Measurements from ENCODE around the gene TSFM.
"Not testable (repeated sequence)": the region's sequence is repeated elsewhere in the genome, so short reads cannot be mapped to it uniquely, and the experiment has no call there.

TSFM gene

DNA sequence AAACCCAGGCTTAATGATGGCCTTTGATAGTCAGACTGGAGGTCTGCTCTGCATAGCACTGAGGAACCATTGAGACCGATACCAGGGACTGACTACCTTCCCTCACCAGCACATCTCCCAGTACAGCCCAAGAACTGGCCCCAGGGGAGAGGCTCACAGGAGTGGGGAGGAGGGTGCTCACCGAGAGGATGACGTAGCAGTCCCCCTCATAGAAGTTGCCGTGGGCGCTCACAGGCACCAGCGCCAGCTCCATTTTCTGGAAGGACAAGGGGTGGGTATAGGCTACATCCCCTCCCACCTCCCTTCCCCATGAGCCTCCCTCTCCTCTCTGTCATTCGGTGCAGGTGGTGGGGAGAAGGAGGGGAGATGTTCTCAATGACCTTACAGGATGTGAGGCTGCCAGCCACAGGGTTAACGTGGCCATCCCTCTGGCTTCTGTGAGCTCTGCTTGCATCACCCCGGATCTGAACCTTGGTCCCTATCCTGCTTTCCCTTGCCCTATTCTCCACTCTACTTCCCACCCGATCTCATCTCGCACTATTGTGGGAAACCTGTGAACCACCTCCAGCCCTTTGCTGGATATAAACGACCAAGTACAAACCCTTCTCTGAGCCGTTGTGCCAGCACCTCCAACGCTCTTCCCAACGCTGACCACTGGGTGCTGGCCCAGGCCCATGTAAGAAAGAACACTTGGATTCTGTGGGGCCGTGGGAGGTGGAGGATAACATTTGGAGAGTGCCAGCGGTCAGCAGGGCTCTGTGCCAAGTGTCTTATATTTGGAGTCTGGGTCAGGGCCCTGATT lies 31.6 kb downstream of the TSFM start:
- no peak for DNase-seq (ENCODE audit: low read depth in 4 of 4, low spot score in 1 of 4)

DNA sequence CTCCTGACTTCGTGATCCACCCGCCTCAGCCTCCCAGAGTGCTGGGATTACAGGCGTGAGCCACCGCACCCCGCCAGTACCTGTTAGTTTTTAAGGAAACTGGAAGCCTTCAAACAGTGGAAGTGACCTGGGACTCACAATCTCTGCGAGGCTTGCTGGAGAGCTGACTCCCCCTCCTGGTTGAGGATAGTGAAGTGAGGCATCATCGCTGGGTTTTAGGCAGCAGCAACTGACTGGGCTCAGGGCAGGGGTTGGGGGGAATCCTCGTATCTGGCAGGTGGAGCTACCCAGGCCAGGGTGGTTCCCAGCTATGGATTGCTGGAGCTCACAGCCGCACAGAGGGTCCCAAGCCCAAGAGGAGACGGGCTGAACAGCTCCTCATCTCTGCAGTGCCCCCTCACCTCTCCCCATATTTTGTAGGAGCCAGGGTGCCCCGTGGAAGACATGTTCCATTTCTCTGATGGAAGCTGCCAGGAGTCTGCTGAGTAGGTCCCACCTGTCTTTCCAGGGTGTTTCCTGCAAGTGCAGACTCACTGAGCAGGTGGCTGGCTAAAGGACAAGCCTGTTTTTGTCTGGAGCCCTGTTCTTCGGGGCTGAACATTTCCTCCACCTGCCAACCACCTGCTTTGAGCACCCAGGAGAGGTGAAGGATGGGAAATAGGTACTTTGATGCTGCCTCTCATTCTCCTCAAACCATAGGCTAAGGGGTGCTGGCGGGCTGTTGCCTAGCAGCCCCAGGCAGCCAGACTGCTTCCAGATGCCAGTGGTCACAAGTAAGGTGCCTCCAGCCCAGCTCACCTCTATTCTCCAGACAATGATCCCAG lies 32.8 kb downstream of the TSFM start:
- DNase-seq (ENCODE audit: low read depth in 4 of 4, low spot score in 1 of 4), result no peak

GRCh38 chr12:57816001-57816854 lies 33.6 kb downstream of the TSFM start:
- DNase-seq (ENCODE audit: low read depth in 4 of 4, low spot score in 1 of 4), result no peak

DNA sequence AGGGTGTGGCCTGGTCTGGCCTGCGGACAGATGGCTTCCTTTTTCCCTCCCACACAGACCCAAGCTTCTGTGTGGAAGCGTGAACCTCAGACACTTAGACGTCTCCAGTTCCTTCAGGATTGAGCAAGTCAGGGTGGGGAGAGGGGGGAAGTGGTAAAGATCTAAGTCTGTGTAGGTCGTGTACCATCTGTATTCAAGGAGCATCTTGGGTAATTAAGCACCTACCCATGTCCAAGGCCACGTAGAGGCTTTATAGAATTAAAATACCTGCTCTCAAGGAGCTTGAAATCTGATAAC lies 34.2 kb downstream of the TSFM start:
- DNase-seq (ENCODE audit: low read depth in 4 of 4, low spot score in 1 of 4), result no peak

DNA sequence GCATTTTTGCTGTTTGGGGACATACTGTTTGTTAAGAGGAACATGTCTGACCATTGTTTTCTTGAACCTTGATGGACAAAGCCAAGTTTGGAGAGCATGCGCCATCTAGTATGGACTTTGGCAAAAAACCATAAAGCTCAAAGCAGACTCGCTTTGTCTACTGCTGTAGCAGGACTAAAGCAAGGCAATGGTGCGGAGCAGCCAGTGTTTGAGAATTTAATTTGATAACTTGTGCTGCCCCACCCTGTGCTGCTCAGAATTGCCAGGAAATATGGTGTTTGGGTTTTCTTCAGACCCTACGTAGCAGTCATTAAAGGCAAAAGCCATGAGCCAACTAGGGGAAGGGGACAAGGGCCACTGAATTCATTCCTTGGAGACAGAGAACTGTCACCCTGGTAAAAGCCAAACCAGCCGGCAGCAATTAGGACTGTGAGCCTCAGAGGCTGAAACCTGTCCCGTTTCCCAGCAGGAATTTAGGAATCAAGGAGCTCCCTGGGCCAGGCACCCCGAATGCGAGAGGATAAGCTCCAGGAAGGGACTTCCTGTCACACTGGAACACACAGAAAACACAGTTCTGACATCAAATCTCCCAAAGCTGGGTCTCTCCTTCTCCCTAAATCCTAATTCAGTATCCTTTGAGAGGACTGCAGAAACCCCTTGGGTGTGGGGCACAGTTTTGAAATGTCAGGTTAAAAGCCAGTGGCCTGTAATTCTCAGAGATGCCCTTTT lies 34.8 kb downstream of the TSFM start:
- DNase-seq (ENCODE audit: low read depth in 4 of 4, low spot score in 1 of 4), result no peak

DNA sequence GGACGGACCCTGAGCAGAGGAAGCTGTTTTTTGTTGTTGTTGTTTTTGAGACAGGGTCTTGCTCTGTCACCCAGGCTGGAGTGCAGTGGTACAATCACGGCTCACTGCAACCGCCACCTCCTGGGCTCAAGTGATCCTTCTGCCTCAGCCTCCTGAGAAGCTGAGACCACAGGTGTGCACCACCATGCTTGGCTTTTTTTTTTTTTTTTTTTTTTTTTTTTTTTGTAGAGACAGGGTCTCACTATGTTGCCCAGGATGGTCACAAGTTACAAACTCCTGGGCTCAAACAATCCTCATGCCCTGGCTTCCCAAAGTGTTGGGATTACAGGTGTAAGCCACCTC lies 35.4 kb downstream of the TSFM start:
- not testable (repeated sequence) for DNase-seq (ENCODE audit: low read depth in 4 of 4, low spot score in 1 of 4)

DNA sequence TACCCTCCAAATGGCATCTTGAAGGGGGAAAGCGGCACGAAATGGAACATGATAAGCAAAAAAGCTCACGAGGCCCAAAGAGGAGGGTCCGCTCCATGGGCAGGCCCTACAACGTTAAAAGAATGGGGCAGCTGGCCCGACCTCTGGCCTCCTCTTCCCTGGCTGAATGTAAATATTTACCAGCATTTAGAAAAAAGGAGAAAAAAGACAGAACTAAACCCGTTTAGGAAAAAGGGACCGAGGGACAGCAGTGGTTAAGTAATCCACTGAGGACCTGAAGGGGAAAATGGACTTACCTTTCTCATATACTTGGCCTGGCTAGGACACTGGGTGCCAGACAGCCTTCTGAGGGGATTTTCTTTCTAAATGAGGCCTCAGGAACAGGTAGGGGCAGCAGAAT lies 37.5 kb downstream of the TSFM start:
- DNase-seq (ENCODE audit: low read depth in 4 of 4, low spot score in 1 of 4), result not testable (repeated sequence)

GRCh38 chr12:57821015-57821414 lies 38.4 kb downstream of the TSFM start:
- not testable (repeated sequence) for DNase-seq (ENCODE audit: low read depth in 4 of 4, low spot score in 1 of 4)

DNA sequence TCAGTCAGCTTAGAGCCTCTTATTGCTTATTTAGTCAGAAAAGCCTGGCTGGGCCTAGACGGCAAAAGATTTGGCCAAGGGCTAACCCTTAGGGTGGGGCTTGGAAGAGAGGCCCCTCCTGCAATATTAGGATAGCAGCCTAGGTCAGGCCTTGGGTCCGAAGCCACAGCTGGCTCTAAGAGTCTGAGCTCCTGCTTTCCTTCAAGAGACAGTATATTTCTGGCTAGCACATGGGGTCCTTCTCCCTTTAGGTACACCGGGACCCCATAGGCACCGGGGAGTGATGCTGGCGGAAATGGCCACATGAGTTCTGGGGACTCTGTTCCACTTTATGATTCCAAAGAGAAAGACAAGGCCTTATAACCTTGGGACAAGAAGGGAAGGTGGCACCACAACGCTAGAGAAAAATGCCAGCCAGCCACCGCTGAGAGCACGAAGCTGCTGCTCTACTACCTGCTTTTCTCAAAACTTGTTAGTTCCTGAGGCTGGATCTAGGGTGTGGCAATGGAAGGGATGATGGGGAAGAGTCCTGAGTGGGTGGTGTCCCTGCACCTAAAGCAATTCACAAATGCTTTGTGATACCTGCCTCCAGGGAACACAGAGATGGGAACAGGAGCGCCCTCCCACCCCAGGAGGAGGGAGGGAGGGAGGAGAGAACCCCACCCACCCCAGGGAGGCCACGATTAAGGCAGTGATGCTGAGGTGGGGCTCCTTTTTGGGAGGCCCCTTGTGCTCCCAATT lies 39.1 kb downstream of the TSFM start:
- DNase-seq (ENCODE audit: low read depth in 4 of 4, low spot score in 1 of 4), result no peak

GRCh38 chr12:57822392-57823130 lies 40.0 kb downstream of the TSFM start:
- DNase-seq (ENCODE audit: low read depth in 4 of 4, low spot score in 1 of 4), result no peak

DNA sequence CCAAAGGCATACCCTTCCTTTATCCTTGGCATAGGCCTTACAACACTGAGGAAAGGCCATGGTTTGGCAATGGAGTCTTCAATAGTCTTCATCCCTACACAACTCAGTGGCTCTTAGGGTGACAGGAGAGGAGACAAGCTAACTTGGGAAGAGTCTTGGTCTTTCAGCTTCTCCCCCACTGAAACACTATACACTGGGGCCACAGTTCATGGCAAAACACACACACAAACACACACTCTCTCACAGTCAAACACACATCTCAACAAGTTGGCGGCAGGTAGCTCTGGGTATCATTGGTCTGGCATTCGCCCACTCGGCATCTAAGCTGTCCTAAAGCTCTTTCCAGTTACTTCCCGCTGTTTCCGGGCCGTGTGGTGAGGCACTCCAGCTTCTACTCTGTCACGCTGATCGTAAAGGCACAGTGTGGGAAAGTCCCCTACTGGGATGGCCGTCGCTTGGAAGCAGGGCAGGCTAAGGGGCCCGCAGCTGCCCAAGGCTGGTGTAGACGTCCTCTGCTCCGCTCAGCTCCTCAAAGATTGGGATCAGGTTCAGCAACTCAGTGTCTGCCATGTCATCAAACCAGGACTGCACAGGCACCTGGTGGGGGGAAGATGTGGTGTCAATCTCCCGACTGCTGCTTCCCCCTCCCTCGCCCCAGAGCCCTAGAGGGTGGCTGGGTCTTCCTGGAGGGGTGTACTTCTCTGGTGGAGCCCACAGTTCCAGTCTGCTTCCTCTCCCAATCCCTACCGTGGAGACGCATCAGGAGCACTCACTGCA lies 40.7 kb downstream of the TSFM start:
- DNase-seq (ENCODE audit: low read depth in 4 of 4, low spot score in 1 of 4), result no peak

- no peak for DNase-seq (ENCODE audit: low read depth in 4 of 4, low spot score in 1 of 4)
Observed at GRCh38 chr12:57823908-57824640, 41.5 kb downstream of the TSFM start.

DNA sequence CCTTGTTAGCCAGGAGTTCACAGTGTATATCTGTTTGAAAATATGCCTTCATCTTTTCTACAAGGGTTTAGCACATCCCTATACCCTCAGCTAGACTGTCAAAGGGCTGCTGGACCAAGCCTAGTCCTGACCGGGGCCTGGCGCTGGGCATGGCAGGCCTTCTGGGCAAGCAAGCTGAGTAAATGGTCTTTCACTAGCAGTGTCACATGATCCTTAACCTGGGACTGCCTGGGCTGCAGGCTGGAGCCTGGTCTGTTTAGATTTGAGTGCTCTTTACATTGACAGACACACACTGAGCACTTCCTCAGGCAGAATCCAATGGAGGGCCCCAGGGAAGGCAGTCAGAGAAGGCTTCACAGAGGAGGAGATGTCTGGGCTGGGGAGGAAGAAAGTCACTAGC lies 42.9 kb downstream of the TSFM start:
- DNase-seq (ENCODE audit: low read depth in 4 of 4, low spot score in 1 of 4), result no peak

- DNase-seq (ENCODE audit: low read depth in 4 of 4, low spot score in 1 of 4), result no peak
Observed at GRCh38 chr12:57826400-57826799, 43.8 kb downstream of the TSFM start.

- DNase-seq (ENCODE audit: low read depth in 4 of 4, low spot score in 1 of 4), result no peak
Observed at GRCh38 chr12:57826966-57827365, 44.4 kb downstream of the TSFM start.

GRCh38 chr12:57829025-57829777 lies 46.6 kb downstream of the TSFM start:
- DNase-seq (ENCODE audit: low read depth in 4 of 4, low spot score in 1 of 4), result no peak

DNA sequence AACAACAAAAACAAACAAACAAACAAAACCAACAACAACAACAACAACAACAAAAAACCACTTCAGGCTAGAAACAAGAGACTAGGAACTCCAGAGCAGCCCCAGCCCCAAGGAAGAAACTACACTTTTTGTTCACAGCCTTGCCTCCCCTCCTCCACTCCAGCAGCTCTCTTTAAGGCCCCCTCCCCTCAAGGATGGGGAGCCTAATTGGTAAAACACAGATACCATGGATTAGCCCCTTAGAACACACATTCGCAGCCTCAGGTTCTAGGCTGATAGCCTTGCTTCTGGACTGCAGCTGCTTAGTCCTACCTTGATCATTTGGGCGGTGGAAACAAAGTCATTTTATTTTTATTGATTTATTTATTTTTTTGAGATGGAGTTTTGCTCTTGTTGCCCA lies 47.8 kb downstream of the TSFM start:
- DNase-seq (ENCODE audit: low read depth in 4 of 4, low spot score in 1 of 4), result no peak

DNA sequence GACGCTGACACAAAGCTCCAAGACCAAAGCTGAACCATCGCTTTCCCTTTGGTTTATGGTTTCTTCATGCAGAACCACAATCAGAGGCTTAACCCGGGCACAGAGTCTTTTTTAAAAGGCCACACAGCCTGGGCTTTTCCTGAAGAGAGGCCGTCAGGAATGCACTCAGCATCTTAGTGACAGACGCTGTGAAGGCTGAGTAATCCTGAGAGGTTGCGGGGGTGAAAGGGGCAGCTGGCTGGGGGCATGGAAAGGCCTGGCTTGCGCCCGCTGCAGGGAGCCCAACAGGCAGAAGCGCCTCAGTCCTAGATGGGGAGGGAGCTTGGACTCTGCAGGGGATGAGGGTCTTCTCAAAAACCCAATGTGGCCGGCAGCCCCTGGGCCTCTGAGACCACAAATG lies 50.4 kb downstream of the TSFM start:
- no peak for DNase-seq (ENCODE audit: low read depth in 4 of 4, low spot score in 1 of 4)
